Glutamatergic neuron (in vitro differentiated cells): Measurements from ENCODE around the gene TAOK3. TPM values are rescaled to one million over a fixed set of nuclear protein-coding genes. Genes with fewer than 3 reads are reported as not detected.

Source experiments
- DNase-seq: peaks from one replicate; pipeline ENCODE4 v3.0.0; 2022
- H3K27ac Mint-ChIP-seq: one replicate; pipeline ENCODE4 v1.8.0; 2020; ENCODE audit warnings: mild to moderate bottlenecking, mixed read lengths, inconsistent platforms; ENCODE audit not compliant: unreplicated experiment
- H3K27me3 Mint-ChIP-seq: one replicate; pipeline ENCODE4 v1.8.0; 2020; ENCODE audit warnings: mild to moderate bottlenecking, moderate library complexity, mixed read lengths, inconsistent platforms; ENCODE audit not compliant: unreplicated experiment
- H3K36me3 Mint-ChIP-seq: one replicate; pipeline ENCODE4 v1.8.0; 2020; ENCODE audit warnings: mild to moderate bottlenecking, mixed read lengths, inconsistent platforms; ENCODE audit not compliant: unreplicated experiment
- H3K4me1 Mint-ChIP-seq: one replicate; pipeline ENCODE4 v1.8.0; 2020; ENCODE audit warnings: mild to moderate bottlenecking, low read depth, mixed read lengths, inconsistent platforms; ENCODE audit not compliant: unreplicated experiment
- H3K4me3 Mint-ChIP-seq: one replicate; pipeline ENCODE4 v1.8.0; 2020; ENCODE audit warnings: mild to moderate bottlenecking, mixed read lengths, inconsistent platforms; ENCODE audit not compliant: unreplicated experiment
- H3K9me3 Mint-ChIP-seq: one replicate; pipeline ENCODE4 v1.8.0; 2020; ENCODE audit warnings: mild to moderate bottlenecking, moderate library complexity, mixed read lengths, inconsistent platforms; ENCODE audit not compliant: unreplicated experiment
- CTCF ChIP-seq: fragments of 200-600 bp; sonication (generic); IDR thresholded peaks from one replicate; pipeline ENCODE4 v1.5.0; 2021; ENCODE audit not compliant: partially characterized antibody, unreplicated experiment
- total RNA-seq: library from RNA; stranded (reverse); fragmentation: NEBNext Ultra II Directional; extraction: Animal tissue kit (Norgen Biotek cat#: 25700); gene quantifications from one replicate; pipeline ENCODE4 v1.2.1, GENCODE V29; 2021; ENCODE audit not compliant: unreplicated experiment

TAOK3 gene
- total RNA-seq, 1 donor from 2014 or later, result 13.1 TPM

- TF ChIP-seq CTCF, result no peak
- no peak overlapping the region for H3K4me3 Mint-ChIP-seq
- no peaks in the 10 kb centered on the region for H3K36me3 Mint-ChIP-seq
- peaks cover 2% of the 10 kb centered on the region for H3K9me3 Mint-ChIP-seq
- H3K4me1 Mint-ChIP-seq, result peaks cover 9% of the 10 kb centered on the region
- H3K27me3 Mint-ChIP-seq, result no peaks in the 10 kb centered on the region
- H3K27ac Mint-ChIP-seq, result no peak overlapping the region
- no peak for DNase-seq
Measured at GRCh38 chr12:118183711-118184110, 189.0 kb downstream of the TAOK3 start.

- Mint-ChIP-seq H3K36me3 (no peaks in the 10 kb centered on the region), H3K27me3 (no peaks in the 10 kb centered on the region), H3K4me1 (peaks cover 6% of the 10 kb centered on the region), H3K4me3 (no peak overlapping the region), H3K9me3 (no peaks in the 10 kb centered on the region), H3K27ac (no peak overlapping the region)
- TF ChIP-seq CTCF, result no peak
- no peak for DNase-seq
Measured at GRCh38 chr12:118183155-118183554, 189.6 kb downstream of the TAOK3 start.

- H3K4me3 Mint-ChIP-seq, result no peak overlapping the region
- DNase-seq, result no peak
- H3K9me3 Mint-ChIP-seq, result no peaks in the 10 kb centered on the region
- H3K36me3 Mint-ChIP-seq, result no peaks in the 10 kb centered on the region
- no peak overlapping the region for H3K27ac Mint-ChIP-seq
- H3K27me3 Mint-ChIP-seq, result no peaks in the 10 kb centered on the region
- no peaks in the 10 kb centered on the region for H3K4me1 Mint-ChIP-seq
- no peak for TF ChIP-seq CTCF
Measured at GRCh38 chr12:118175823-118176447, 196.8 kb downstream of the TAOK3 start.

- Mint-ChIP-seq H3K9me3 (no peaks in the 10 kb centered on the region), H3K27ac (no peak overlapping the region), H3K4me1 (no peaks in the 10 kb centered on the region), H3K36me3 (no peaks in the 10 kb centered on the region), H3K27me3 (no peaks in the 10 kb centered on the region), H3K4me3 (no peak overlapping the region)
- no peak for TF ChIP-seq CTCF
- no peak for DNase-seq
Measured at GRCh38 chr12:118166946-118167345, 205.8 kb downstream of the TAOK3 start.

GRCh38 chr12:118164798-118165486 is 207.8 kb downstream of the TAOK3 start:
- Mint-ChIP-seq H3K9me3 (no peaks in the 10 kb centered on the region), H3K27ac (no peak overlapping the region), H3K4me3 (no peak overlapping the region), H3K4me1 (no peaks in the 10 kb centered on the region), H3K27me3 (no peaks in the 10 kb centered on the region), H3K36me3 (no peaks in the 10 kb centered on the region)
- no peak for TF ChIP-seq CTCF
- peak; percentile 39 for DNase-seq
